GM18508 (cell line): ENCODE measurements around the gene TSPAN5.

Experiments used
- ATAC-seq: cut with Tn5 transposase; IDR thresholded peaks from one replicate; pipeline ENCODE4 v1.9.1; 2021; ENCODE audit warnings: moderate number of reproducible peaks; ENCODE audit not compliant: insufficient read depth, unreplicated experiment

TSPAN5 gene

DNA sequence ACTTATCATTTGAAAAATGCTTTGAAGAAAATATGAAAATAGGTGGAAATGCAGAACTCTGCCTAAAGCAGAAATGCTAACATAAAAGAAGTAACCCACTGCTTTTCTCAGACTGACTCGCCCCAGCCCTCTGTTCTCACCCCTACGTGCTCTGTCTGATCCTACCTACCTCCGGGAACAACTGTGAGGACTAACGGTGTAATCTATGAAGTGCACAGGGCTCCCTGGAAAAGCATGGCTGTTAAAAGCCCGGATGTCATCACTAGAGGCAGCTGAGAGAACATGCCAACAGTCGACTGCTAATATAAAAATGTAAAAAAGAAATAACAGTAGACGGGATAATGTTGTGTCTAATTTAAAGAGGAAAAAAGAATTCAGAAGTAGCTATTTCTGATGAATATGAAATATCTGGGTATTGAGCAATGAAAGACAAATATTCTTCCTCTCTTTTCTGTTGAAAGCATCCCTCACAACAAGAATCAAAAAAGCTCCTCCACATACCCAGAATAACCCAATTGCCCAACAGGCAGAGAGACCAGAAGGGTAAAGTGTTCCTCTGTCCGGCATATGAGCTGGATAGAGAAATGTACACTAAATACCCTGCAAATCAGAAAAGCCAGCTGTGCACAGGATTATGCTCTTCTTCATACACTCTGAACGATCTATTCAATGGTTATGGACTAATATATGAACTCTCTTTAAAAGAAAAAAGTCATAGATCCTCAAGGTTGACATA, 130.7 kb downstream of the TSPAN5 start:
- no peak for ATAC-seq

DNA sequence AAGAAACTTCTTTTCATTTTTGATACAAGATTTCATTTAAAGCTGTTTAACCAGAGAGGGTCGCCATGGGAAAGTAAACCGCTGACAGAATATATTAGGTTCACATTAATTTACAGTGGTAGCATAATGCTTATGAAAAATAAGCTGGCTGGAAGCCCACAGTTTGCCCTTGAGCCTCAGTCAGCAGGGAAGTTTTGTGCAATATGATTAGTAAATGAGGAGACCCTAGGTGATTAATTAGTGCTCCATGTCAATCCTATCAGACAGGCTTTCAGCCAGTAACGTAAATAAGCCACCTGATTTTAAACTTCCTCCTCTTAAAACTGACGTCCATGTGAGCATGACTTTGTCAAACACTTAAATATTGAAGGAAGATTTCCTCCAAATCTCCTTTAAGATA, 134.2 kb downstream of the TSPAN5 start:
- ATAC-seq, result no peak

DNA sequence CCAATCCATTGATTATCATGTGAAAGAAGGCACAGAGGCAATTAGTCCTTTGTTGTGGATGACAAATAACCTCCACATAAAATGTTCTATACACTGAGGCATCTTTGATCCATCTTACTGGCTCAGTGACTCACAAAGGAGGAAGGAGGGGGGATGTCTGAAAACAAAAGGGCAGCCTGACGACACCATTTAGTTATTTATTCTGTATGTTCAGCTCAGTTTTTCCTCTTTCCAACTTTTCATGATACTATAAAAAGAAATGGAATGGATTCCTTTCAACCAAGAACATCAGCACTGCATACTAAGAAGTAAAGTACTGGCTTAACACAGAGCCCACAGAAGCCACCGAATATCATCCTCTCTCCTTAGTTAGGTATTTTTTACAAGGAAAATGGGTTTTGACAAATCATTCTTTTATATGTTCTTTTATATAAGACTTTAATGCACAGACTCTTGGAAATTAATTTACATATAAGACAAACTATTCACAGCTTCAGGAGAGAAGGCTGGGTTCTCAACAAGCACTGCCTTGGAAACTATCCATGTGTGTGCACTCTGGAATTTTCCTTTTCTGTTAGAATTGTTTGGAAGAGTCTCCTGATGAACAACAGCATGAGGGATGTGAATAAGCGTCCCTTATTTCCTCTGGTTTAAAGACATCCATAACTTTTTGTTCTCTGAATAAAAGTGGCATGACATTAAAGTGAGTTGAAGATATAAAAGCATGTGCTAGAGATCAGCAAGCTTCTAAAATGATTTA, 135.6 kb downstream of the TSPAN5 start:
- no peak for ATAC-seq

DNA sequence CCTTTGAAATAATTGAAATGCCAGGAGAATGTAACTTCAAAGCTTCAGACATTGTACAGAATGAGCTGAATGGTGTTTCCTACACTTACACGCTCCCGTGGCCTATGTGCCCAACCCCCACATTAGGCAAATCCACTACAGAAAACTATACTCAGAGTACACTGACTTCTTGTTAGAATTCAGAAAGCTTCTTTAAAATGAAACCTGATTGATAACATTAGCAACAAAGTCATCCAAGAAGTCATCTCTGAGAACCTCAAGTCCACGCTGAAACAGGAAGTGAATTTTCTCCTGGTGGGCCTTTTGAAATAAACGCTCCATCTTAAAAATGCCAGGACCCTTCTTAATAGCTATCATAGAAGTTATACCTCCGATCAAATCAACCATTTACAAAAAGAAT, 136.3 kb downstream of the TSPAN5 start:
- no peak for ATAC-seq

DNA sequence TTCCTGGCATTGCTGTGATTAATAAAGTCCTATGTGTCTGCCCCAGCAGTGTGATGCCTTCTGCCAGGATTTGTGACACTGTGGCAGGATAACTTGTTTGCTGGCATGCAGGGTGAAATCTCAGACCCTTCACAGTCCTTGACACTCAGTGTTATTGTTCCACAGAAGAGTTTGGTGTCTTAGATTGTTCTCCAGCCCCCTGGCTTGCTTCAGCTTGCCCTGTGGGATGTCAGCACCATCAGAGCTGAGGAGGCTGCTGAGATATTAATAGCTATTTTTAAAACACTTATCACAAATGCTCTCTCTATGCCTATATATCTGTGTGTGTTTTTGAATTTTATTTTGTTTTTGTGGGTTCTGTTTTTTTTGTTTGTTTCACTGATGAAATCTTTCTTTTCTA, 136.9 kb downstream of the TSPAN5 start:
- no peak for ATAC-seq

DNA sequence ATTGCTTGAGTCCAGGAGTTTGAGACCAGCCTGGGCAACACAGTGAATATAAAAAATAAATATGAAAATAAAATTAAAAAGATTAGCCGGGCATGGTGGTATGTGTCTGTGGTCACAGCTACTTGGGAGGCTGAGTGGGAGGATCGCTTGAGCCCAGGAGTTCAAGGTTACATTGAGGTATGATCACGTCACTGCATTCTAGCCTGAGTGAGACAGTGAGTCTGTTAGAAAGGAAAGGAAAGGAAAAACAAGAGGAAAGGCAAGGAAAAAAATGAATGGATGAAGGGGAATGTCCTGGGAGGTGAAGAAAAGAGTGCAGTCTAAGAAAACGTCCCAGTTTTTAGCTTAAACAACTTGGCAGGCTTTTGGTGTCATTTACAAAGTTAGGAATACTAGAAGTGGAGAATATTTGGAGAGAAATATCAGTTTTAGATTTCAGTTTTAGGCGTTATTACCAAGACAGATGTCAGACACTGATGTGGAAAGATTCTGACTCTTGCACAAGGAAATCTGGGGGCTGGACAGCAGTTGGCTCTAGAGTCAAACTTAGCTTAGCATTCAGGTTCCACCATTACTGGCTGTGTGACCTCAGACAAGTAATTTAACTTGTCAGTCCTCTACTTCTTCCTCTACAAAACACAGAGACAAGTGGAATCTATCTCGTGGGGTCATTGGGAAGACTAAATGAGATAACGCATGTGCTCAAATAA, 139.0 kb downstream of the TSPAN5 start:
- no peak for ATAC-seq

DNA sequence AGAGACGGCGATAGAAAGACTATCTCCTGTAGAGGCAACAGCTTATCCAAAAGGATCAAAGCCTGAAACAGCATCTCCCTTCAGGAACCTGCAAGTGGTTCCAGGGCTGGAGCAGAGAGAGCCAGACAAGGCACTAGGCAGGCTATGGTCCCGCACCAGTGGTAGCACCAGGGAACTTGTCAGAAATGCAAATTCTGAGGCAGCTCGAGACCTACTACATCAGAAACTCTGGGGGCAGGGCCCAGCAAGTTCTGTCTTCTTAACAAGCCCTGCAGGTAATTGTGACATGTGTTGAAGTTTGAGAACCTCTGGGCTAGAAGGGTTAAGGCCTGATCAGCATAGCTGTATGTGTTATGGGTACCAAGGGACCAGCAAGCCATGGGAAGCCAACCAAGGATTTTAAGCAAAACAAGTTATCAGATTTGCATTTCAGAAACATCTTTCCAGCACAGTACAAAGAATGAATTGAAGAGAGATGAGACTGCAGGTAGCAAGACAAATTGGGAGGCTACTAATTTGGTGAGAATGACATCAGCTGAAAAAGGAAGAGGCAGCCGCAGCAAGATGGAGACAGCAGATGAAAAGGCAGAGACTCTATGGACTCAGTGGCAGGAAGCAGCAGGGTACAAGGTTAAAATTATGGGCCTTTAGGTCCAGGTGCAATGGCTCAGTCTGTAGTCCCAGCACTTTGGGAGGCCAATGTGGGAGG, 139.7 kb downstream of the TSPAN5 start:
- peak; percentile 87 for ATAC-seq

DNA sequence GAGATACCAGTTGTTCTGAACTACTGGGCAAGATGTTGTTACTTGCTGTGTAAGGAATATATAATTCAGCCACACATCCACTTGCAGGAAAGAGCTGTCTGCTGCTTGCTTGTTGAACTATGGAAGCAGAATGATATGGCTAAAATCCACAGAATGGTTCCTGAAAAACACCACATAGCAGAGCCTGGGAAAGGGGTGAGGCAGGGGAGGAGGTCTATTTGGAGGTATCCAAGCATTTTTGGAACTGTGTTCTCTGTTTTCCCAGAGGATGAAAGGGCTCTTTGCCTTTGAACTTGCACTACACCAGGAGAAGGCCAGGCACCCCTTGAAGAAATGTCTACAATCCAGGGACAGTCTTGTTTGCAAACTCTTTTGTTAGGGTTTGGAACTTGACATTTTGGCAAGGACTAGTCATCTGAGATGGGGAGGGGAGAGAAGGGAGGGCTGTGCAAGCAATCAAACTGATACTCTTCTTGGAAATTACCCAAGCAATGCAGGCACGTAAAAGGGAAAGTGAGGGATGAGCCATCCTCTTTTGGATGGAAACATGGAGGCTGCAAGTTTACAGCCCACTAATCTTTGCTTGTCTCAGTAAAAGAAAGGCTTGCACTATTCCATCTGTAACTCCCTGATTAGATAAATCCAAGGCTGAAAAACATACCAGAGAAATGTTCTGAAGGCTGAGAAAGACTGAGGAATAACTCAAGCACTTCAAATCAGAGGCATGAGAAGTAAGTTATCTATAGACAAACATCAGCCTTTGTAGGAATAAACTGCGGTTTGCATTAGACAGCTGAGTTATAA, 141.0 kb downstream of the TSPAN5 start:
- no peak for ATAC-seq

DNA sequence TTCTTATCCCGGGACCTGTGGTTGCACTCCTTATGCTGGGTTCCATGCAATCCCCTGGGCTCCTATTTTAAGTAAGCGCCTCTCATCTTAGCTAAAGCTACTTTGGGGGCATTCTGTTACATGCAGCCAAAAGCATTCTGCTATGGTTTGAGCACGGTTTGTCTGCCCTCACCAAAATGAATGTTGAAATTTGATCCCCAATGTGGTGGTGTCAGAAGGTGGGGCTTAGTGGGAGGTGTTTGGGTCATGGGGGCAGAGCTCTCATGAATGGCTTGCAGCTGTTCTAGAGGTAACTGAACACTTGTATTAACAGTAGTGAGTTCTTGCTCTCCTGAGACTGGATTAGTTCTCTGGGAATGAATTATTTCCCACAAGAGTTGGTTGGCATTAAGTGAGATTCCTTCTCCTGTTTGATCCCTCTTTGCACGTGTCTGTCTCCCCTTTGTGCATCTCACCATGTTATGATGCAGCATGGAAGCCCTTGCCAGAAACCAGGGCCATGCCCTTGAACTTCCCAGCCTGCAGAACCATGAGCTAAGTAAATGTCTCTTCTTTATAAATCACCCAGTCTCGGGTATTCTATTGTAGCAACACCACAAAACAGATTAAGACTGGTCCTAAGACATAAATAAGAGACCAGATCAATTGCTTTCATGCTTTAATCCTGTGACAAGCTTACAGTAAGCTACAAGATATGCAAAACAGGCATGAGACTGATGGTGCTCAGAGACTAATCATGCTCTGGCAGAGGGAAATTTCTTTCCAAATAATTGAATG, 141.8 kb downstream of the TSPAN5 start:
- no peak for ATAC-seq

DNA sequence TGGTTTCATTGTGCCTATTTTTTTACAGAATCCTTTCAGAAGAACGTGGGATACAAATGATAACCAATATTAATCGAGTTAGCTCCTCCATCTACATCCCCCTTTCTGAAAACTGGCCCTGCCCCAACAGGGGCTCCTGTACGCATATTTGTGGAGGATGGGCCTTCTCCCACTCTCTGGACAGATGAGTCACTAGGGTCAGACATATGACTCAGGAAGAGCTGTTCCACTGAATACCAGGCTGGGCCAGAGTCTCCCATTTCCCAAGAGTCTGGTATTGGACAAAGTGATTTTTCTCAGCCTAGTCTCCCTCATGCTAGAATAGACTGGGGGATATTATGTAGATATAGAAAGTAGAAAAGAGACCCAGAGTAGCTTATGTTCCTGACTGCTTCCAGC, 142.4 kb downstream of the TSPAN5 start:
- no peak for ATAC-seq

DNA sequence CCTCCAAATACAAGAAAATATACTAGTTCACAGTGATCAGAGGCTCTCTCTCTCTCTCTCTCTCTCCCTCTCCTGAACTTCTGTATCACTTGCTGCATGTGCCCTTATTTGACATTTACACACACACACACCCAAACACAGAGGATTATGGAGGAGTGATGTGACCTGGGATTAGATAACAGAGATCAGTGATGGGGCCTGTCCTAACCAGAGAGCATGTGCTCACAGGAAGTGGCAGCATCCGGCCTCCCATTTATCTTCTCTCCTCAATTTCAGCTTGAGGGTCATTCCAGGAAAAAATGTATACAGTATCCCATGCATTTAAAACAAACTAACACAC, 143.0 kb downstream of the TSPAN5 start:
- ATAC-seq, result no peak

DNA sequence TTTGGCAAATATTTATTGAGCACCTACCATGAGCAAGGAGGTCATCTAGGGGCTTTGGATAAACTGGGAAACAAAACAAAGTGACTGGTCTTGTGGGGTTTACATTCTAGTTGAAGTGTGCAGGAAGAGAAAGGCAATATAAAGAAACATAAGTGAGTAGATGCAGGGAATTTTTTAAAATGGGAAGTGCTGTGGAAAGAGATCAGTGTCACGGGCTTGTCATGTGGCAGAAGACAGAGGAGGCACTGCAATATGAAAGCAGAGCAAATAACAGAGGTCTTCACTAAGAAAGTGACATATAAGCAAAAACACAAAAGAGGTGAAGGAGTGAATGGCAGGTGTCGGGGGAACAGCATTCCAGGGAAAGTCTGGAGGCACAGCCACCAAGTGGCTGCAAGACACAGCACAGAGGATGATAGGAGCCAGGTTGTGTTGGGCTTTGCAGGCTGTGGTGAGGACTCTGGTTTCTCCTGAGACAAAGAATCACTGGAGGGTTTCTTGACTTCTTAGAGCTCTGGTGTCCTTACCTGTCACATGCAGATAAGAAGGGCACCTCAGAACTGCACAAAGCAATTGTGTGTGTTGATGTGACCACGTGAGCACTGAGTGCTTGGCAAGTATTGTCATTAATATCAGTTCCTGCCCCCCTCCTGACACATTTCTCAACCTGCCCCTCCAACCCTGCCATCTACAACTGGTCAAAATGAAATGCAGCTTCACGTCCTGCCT, 143.5 kb downstream of the TSPAN5 start:
- ATAC-seq, result no peak

DNA sequence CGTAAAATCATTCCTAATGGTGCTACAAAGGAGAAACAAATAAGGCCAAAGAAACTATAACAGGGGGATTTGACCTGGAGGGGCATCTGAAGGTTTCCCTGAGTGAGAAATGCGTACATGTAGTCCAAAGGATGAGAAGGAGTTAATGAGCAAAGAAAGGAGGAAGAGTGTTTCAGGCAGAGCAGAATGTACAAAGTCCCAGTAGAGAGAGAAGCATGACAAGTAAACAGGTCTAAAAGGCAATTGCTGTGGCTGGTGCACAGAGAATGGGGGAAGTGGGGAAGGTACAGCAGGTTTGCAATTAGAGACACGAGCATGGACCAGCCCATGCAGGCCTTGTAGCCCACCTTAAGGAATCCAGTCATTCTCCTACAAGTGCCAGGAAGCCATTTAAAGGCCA, 145.5 kb downstream of the TSPAN5 start:
- ATAC-seq, result no peak

DNA sequence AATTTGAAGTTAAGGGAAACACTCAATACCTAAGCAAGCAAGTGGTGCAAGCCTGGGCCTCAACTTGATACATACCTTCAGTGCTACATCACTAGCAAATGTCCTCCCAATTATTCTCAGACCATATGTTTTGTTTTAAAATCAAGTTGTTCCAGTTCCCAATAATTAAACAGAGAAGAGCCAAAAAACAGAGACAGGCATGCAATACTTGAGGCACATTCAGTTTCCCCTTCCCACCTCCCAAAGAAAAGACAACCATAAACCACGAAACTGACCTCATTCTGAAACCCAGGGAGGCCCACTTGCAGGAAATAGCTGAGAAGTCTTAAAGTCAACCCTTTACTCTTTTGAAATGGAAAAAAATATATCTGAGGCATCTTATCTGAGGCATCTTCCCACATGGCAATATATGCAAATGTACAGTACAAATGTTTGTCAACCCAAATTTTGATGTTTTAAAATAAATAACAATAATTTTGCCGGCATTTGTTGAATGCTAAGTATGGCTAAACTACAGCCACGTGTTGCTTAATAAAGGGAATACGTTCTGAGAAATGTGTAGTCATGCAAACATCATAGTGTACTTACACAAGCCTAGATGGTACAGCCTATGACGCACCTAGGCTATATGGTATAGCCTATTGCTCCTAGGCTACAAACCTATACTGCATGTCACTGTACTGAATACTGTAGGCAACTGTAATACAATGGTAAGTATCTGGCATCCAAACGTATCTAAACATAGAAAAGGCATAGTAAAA, 147.5 kb downstream of the TSPAN5 start:
- no peak for ATAC-seq

DNA sequence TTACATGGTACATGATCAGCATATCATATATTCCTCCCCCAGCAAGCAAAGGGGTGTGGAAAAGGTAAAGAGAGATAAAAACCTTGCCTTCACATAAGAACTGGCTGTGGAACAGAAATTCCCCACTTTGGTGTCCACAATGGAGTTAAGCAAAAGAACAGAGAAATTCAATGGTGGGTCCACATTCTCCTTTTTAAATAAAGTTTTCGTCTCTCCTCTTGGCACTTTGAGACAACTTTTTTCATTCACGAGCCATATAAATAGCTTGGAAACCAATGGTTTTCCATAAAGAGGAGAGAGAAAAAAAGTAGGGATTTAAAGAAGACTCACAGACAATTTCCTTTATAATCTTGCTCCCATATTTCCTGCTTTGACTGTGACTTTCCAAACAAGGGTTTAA, 148.1 kb downstream of the TSPAN5 start:
- no peak for ATAC-seq

DNA sequence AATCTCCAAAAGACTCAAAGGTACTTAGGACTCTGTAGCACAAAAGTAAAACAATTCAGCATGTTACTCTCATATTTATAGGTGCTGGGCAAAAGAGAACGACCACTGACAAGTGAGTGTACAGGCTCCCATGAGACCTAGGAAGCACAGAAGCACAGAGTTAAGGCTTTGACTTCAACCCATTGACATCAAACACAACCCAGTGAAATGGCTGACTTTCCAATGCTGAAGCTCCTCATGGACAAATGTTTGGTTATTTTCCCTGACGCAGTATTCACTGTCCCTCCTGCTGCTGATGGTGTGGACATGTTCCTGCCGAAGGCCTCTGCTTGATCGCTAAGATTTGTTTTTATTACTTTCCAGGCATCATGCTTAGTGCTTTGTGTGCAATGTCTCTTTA, 148.7 kb downstream of the TSPAN5 start:
- ATAC-seq, result no peak

DNA sequence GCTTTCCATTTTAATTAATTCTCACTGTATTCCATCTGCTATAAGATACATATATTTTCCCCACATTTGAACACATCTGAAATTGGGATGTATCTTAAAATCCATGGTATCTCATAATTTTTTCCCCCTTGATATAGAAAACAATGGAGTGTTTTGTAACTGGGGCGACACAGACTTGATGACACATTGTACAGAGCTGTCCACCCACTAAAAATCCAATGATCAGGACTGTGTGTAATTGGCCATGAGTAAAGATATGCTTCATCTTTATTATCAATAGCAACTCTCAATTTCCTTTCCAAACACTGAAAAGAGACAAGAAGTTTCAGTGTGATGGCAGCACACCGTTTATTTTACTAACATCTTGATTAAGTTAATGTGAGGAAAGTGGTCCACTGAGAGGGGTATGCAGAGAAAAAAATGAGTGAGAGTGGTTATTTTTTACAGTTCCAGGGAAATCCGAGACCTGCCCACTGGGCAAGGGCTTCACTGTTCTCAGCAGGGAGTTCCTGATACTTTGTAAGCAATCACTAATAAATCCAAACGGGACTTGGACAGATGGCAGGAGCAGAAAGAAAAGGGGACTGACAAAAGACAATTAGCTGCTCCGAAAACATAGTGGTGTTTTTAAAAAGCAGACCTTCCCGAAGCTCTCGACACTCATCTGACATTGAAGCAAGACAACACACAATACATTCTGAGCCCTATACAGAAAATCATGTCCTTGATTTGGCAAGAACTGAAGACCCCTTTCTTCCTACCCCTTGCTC, 149.4 kb downstream of the TSPAN5 start:
- no peak for ATAC-seq
